Stimulated activated naive CD8-positive, alpha-beta T cell treated with anti-CD3 and anti-CD28 coated beads, Interleukin-15, Interleukin-2, amounts not matched to agents 100 U/mL and 50 U/mL, for 24 hours (primary cell): ENCODE measurements around the gene PTPN21.

ENCODE experiments used
- ATAC-seq: fragments of 150-1000 bp; cut with Tn5 transposase; one replicate; pipeline ENCODE4 v1.10.0; 2021
- DNase-seq: peaks from one replicate; pipeline ENCODE4 v3.0.0; 2021

Gene PTPN21

GRCh38 chr14:88504602-88505001, 50.2 kb downstream of the PTPN21 start:
- DNase-seq (no peak), ATAC-seq (no peak)

GRCh38 chr14:88503754-88504406, 50.9 kb downstream of the PTPN21 start:
- ATAC-seq (no peak), DNase-seq (no peak)

GRCh38 chr14:88502740-88503139, 52.1 kb downstream of the PTPN21 start:
- DNase-seq, result no peak
- no peak for ATAC-seq

GRCh38 chr14:88500611-88501010, 54.2 kb downstream of the PTPN21 start:
- DNase-seq, result no peak
- no peak for ATAC-seq

GRCh38 chr14:88499225-88499624, 55.6 kb downstream of the PTPN21 start:
- no peak for ATAC-seq
- DNase-seq, result no peak

- DNase-seq (no peak), ATAC-seq (no peak)
Observed at GRCh38 chr14:88496414-88496813, 58.4 kb downstream of the PTPN21 start.

- DNase-seq (no peak), ATAC-seq (peak; percentile 25)
Observed at GRCh38 chr14:88493392-88494185, 61.2 kb downstream of the PTPN21 start.

- peak; percentile 71 for DNase-seq
- ATAC-seq, result peak; percentile 51
Observed at GRCh38 chr14:88492272-88493089, 62.3 kb downstream of the PTPN21 start.

- DNase-seq (no peak), ATAC-seq (no peak)
Observed at GRCh38 chr14:88490168-88490567, 64.6 kb downstream of the PTPN21 start.

- ATAC-seq (no peak), DNase-seq (no peak)
Observed at GRCh38 chr14:88488897-88489296, 65.9 kb downstream of the PTPN21 start.

GRCh38 chr14:88488081-88488480, 66.7 kb downstream of the PTPN21 start:
- no peak for DNase-seq
- no peak for ATAC-seq

- ATAC-seq, result no peak
- no peak for DNase-seq
Observed at GRCh38 chr14:88482524-88482923, 72.3 kb downstream of the PTPN21 start.

GRCh38 chr14:88481794-88482193, 73.0 kb downstream of the PTPN21 start:
- no peak for ATAC-seq
- DNase-seq, result no peak

- ATAC-seq, result no peak
- no peak for DNase-seq
Observed at GRCh38 chr14:88481059-88481458, 73.7 kb downstream of the PTPN21 start.

- no peak for ATAC-seq
Observed at GRCh38 chr14:88479574-88479987, 75.2 kb downstream of the PTPN21 start.

GRCh38 chr14:88478931-88479330, 75.9 kb downstream of the PTPN21 start:
- ATAC-seq (no peak), DNase-seq (no peak)

More at GRCh38 chr14:88479574-88479987, 75.2 kb downstream of the PTPN21 start:
- DNase-seq, result no peak

- ATAC-seq (no peak), DNase-seq (no peak)
Observed at GRCh38 chr14:88477513-88478250, 77.1 kb downstream of the PTPN21 start.

- ATAC-seq, result no peak
- no peak for DNase-seq
Observed at GRCh38 chr14:88476825-88477224, 78.0 kb downstream of the PTPN21 start.

- no peak for DNase-seq
- ATAC-seq, result no peak
Observed at GRCh38 chr14:88476214-88476774, 78.5 kb downstream of the PTPN21 start.

GRCh38 chr14:88473791-88474190, 81.0 kb downstream of the PTPN21 start:
- DNase-seq, result no peak

GRCh38 chr14:88470542-88471440, 84.0 kb downstream of the PTPN21 start:
- ATAC-seq, result no peak

More at GRCh38 chr14:88473791-88474190, 81.0 kb downstream of the PTPN21 start:
- no peak for ATAC-seq

More at GRCh38 chr14:88470542-88471440, 84.0 kb downstream of the PTPN21 start:
- no peak for DNase-seq
